Uterus (tissue), 2 donors: ENCODE measurements around the gene LPP.

Experiments
- POLR2A ChIP-seq, 2 donors: fragments of 450-650 bp; IDR thresholded peaks; one replicate each; pipeline ENCODE4 v1.6.1; 2016; ENCODE audit warnings: antibody characterized with exemption in 2 of 2, mild to moderate bottlenecking in 1 of 2, moderate library complexity in 1 of 2
- TF ChIP-seq, protein P1 (sequence below), 4 experiments: fragments of 200-600 bp in 2 of 4; fragments of 450-650 bp in 2 of 4; sonication (generic) in 2 of 4; IDR thresholded peaks; one replicate each; pipeline ENCODE4 v1.5.1; 2016 to 2019; ENCODE audit warnings: antibody characterized with exemption in 4 of 4, mild to moderate bottlenecking in 2 of 4, moderate library complexity in 1 of 4

- TF ChIP-seq, protein P1, sequence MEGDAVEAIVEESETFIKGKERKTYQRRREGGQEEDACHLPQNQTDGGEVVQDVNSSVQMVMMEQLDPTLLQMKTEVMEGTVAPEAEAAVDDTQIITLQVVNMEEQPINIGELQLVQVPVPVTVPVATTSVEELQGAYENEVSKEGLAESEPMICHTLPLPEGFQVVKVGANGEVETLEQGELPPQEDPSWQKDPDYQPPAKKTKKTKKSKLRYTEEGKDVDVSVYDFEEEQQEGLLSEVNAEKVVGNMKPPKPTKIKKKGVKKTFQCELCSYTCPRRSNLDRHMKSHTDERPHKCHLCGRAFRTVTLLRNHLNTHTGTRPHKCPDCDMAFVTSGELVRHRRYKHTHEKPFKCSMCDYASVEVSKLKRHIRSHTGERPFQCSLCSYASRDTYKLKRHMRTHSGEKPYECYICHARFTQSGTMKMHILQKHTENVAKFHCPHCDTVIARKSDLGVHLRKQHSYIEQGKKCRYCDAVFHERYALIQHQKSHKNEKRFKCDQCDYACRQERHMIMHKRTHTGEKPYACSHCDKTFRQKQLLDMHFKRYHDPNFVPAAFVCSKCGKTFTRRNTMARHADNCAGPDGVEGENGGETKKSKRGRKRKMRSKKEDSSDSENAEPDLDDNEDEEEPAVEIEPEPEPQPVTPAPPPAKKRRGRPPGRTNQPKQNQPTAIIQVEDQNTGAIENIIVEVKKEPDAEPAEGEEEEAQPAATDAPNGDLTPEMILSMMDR (IDR thresholded peaks at IDR 0.05), result no peak
- TF ChIP-seq POLR2A (IDR thresholded peaks at IDR 0.05), result no peak
Measured at GRCh38 chr3:188197388-188197847, 43.5 kb downstream of the LPP start.
